ENCODE results near the gene CAB39L. TPM values are rescaled to one million over a fixed set of nuclear protein-coding genes. Genes with fewer than 3 reads are reported as not detected.

The CAB39L gene
- total RNA-seq, 1 donor from 2014 or later = 13.3 TPM

DNA sequence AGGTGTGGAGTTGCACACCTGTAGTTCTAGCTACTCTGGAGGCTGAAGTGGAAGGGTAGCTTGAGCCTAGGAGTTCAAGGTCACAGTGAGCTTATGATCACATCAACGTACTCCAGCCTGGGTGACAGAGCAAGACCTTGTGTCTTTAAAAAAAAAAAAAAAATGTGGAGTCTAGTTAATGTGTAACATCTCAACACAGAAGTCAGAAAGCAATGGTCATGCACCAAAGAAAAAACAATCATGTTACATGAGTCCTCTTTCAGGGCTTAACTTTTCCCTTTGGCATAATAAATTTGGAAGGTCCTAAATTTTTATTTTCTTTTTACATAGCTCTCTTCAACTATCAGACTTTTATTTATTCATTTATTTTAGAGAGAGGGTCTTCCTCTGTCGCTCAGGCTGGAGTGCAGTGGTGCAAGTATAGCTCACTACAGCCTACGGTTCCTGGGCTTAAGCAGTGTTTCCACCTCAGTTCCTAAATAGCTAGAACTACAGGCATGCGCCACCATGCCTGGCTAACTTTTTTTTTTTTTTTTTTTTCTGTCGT is 22.5 kb upstream of the CAB39L start:
- no peak for DNase-seq (ENCODE audit: low spot score in 2 of 2, unreplicated experiment in 2 of 2)
- H3K27me3 Mint-ChIP-seq (ENCODE audit: low read depth) = no peaks in the 10 kb centered on the region
- no peak overlapping the region for H3K4me3 Mint-ChIP-seq
- peaks cover 22% of the 10 kb centered on the region for H3K9me3 Mint-ChIP-seq
- TF ChIP-seq, protein P1, sequence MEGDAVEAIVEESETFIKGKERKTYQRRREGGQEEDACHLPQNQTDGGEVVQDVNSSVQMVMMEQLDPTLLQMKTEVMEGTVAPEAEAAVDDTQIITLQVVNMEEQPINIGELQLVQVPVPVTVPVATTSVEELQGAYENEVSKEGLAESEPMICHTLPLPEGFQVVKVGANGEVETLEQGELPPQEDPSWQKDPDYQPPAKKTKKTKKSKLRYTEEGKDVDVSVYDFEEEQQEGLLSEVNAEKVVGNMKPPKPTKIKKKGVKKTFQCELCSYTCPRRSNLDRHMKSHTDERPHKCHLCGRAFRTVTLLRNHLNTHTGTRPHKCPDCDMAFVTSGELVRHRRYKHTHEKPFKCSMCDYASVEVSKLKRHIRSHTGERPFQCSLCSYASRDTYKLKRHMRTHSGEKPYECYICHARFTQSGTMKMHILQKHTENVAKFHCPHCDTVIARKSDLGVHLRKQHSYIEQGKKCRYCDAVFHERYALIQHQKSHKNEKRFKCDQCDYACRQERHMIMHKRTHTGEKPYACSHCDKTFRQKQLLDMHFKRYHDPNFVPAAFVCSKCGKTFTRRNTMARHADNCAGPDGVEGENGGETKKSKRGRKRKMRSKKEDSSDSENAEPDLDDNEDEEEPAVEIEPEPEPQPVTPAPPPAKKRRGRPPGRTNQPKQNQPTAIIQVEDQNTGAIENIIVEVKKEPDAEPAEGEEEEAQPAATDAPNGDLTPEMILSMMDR (IDR thresholded peaks at IDR 0.05; ENCODE audit: unreplicated experiment) = no peak
- H3K36me3 Mint-ChIP-seq = peaks cover 45% of the 10 kb centered on the region
- H3K4me1 Mint-ChIP-seq = no peaks in the 10 kb centered on the region
- H3K27ac Mint-ChIP-seq = no peak overlapping the region

DNA sequence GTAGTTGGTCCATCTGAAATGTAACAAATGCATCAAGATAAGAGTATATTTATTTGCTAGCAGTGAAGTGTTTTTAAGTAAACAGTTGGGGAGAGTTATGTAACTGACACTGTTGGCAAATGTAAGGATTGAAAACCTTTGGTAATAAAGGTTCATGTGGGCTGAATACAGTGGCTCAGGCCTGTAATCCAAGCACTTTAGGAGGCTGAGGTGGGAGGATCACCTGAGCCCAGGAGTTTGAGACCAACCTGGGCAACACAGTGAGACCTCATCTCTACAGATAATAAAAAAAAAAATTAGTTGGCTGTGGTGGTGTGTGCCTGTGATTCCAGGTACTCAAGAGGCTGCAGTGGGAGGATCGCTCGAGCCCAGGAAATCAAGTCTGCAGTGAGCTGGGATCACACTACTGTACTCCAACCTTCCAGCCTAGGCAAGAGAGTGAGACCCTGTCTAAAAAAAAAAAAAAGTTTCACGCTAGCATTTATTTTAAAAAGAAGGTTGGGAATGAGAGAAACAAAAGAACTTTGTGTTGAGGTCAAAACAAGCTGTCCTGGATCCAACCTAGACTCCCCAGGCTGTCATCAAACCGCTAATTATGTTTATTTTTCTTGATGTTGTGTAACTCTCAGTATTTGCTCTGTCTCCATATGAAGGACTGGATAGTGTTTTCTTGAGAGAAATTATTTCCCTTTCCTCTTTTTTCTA is 20.9 kb upstream of the CAB39L start:
- TF ChIP-seq, protein P1 (IDR thresholded peaks at IDR 0.05; ENCODE audit: unreplicated experiment) = no peak
- Mint-ChIP-seq H3K27me3 (ENCODE audit: low read depth) (no peaks in the 10 kb centered on the region), H3K36me3 (peaks cover 47% of the 10 kb centered on the region), H3K4me3 (no peak overlapping the region), H3K27ac (no peak overlapping the region), H3K4me1 (no peaks in the 10 kb centered on the region), H3K9me3 (peaks cover 22% of the 10 kb centered on the region)
- no peak for DNase-seq (ENCODE audit: low spot score in 2 of 2, unreplicated experiment in 2 of 2)

GRCh38 chr13:49464085-49464484 is 20.2 kb upstream of the CAB39L start:
- peaks cover 45% of the 10 kb centered on the region for H3K36me3 Mint-ChIP-seq

DNA sequence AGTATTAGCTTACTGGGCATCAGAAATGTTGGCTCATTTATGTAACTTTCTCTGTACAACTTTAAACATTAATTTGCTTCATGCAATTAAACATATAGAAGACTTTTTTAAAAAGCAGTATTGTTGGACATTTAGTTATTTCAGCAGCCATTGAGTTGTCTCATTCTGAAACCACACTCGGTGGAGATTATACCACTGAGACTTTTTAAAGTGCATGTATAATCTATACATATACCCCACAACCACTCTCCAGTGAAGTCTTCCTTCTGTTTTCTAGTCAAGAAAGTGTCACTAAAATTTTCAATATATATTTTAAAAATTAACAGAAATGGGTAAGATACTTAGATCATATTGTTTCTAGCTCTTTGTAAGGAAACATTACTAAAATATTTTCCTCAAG is 15.7 kb upstream of the CAB39L start:
- Mint-ChIP-seq H3K27me3 (ENCODE audit: low read depth) (no peaks in the 10 kb centered on the region), H3K27ac (no peak overlapping the region), H3K4me3 (no peak overlapping the region), H3K4me1 (peaks cover 1% of the 10 kb centered on the region), H3K36me3 (peaks cover 40% of the 10 kb centered on the region), H3K9me3 (peaks cover 22% of the 10 kb centered on the region)
- no peak for DNase-seq (ENCODE audit: low spot score in 2 of 2, unreplicated experiment in 2 of 2)
- TF ChIP-seq, protein P1 (IDR thresholded peaks at IDR 0.05; ENCODE audit: unreplicated experiment) = no peak

More at GRCh38 chr13:49464085-49464484, 20.2 kb upstream of the CAB39L start:
- Mint-ChIP-seq H3K27me3 (ENCODE audit: low read depth) (no peaks in the 10 kb centered on the region), H3K4me1 (no peaks in the 10 kb centered on the region), H3K27ac (no peak overlapping the region), H3K9me3 (peaks cover 22% of the 10 kb centered on the region), H3K4me3 (no peak overlapping the region)
- TF ChIP-seq, protein P1 (IDR thresholded peaks at IDR 0.05; ENCODE audit: unreplicated experiment) = no peak
- DNase-seq (ENCODE audit: low spot score in 2 of 2, unreplicated experiment in 2 of 2) = no peak

DNA sequence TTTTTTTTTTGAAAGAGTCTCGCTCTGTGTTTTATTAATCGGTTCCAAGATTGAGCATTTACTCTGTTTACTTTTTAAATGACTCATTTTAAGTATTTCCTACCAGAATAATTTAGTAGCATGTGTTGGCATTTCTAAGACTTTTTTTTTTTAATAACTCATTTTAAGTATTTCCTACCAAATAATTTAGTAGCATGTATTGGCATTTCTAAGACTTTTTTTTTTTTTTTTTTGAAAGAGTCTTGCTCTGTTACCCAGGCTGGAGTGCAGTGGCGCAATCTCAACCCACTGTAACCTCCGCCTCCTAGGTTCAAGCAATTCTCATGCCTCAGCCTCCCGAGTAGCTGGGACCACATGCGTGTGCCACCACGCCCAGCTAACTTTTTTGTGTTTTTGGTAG is 13.4 kb upstream of the CAB39L start:
- Mint-ChIP-seq H3K4me3 (no peak overlapping the region), H3K36me3 (peaks cover 19% of the 10 kb centered on the region), H3K27ac (no peak overlapping the region), H3K4me1 (peaks cover 5% of the 10 kb centered on the region), H3K9me3 (peaks cover 3% of the 10 kb centered on the region), H3K27me3 (ENCODE audit: low read depth) (no peaks in the 10 kb centered on the region)
- no peak for DNase-seq (ENCODE audit: low spot score in 2 of 2, unreplicated experiment in 2 of 2)
- TF ChIP-seq, protein P1 (IDR thresholded peaks at IDR 0.05; ENCODE audit: unreplicated experiment) = no peak
